ENCODE results near the gene ZNF518A. TPM values are rescaled to one million over a fixed set of nuclear protein-coding genes. Genes with fewer than 3 reads are reported as not detected.

ZNF518A gene
- total and polyA plus RNA-seq, 10 donors = 5.1 to 45.7 (median 27.2) TPM

DNA sequence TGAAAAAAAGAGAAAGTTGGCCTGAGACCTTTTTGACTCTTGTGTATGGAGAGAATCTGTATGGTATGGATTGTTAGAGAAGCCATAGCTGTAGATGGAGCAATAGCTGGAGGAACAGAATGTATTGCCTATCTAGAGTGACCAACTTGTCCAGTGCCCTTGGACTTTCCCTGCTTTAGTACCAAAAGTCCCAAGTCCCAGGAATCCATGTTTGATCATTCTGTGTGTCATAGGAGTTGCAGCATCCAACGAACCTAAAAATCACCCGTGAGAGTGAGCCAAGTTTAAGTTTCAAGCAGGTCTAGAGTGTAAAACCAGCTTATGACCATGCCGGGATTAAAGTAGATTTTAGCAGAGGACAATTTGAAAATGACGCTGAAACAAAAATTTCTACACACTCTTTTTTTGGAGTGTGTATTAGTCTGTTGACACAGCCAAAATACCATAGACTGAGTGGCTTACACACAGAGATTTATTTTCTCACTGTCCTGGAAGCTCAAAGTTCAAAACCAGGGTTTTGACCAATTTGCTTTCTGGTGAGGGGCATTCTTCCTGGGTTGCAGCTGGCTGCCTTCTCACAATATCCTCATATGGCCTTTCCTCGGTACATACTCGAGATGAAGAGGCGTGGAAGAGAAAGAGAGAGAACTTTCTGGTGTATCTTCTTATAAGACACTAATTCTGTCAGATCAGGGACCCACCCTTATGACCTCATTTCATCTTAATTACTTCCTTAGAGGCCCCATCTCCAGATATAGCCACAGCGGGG lies 36.9 kb upstream of the ZNF518A start:
- Histone ChIP-seq H3K9me3 (peaks cover 0 to 13% (median 0%) of the 10 kb centered on the region in 8 donors), H3K4me1 (peaks cover 4 to 13% (median 8%) of the 10 kb centered on the region in 6 donors), H3K27ac (no peak overlapping the region), H3K4me3 (no peak overlapping the region), H3K27me3 (replicated peaks in 1 of 7) (peaks cover 0 to 61% (median 47%) of the 10 kb centered on the region in 7 donors), H3K36me3 (no peaks in the 10 kb centered on the region)
- DNase-seq = no peak
- WGBS, 5 donors = 81 to 92% (median 89%) methylated on average over 8 of the region's 8 CpGs
- intact Hi-C loops (cut with DNase I; ENCODE audit: low total_unique reads) = loop anchor here (5.0 kb wide), 1 partner anchor 34 kb away; no protein-coding TSS in a partner anchor
- TF ChIP-seq, protein P1, sequence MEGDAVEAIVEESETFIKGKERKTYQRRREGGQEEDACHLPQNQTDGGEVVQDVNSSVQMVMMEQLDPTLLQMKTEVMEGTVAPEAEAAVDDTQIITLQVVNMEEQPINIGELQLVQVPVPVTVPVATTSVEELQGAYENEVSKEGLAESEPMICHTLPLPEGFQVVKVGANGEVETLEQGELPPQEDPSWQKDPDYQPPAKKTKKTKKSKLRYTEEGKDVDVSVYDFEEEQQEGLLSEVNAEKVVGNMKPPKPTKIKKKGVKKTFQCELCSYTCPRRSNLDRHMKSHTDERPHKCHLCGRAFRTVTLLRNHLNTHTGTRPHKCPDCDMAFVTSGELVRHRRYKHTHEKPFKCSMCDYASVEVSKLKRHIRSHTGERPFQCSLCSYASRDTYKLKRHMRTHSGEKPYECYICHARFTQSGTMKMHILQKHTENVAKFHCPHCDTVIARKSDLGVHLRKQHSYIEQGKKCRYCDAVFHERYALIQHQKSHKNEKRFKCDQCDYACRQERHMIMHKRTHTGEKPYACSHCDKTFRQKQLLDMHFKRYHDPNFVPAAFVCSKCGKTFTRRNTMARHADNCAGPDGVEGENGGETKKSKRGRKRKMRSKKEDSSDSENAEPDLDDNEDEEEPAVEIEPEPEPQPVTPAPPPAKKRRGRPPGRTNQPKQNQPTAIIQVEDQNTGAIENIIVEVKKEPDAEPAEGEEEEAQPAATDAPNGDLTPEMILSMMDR (IDR thresholded peaks at IDR 0.05 in 8 of 11, conservative IDR thresholded peaks at IDR 0.05 in 3 of 11) = no peak
- no peak for TF ChIP-seq POLR2A (IDR thresholded peaks at IDR 0.05)
- TF ChIP-seq POLR2AphosphoS5 (IDR thresholded peaks at IDR 0.05) = no peak

DNA sequence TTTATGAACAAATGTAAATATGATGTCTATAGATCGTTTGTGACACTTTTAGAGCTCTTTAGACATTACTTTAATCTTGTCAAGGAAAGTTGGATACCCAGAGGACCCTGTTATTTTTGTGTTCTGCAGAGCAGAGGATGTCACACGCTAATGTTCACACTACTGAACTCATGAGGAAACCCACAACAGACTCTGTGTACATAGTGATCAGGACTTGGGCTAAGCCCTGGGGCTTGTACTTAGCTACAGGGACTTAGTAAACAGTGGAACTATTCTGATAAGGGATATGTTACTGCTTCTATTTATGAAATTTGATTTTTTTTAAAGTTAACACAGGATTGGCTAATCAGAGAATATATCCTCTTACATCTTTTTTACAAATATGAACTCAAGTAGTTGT lies 36.1 kb upstream of the ZNF518A start:
- TF ChIP-seq POLR2AphosphoS5 (IDR thresholded peaks at IDR 0.05) (no peak), POLR2A (IDR thresholded peaks at IDR 0.05) (no peak)
- TF ChIP-seq, protein P1 (IDR thresholded peaks at IDR 0.05 in 8 of 11, conservative IDR thresholded peaks at IDR 0.05 in 3 of 11) = no peak
- intact Hi-C loops (cut with DNase I; ENCODE audit: low total_unique reads) = loop anchor here (5.0 kb wide), 1 partner anchor 33 kb away; no protein-coding TSS in a partner anchor
- 53 to 71% (median 69%) methylated on average over 2 of the region's 2 CpGs for WGBS, 5 donors
- no peak overlapping the region for H3K4me3 ChIP-seq
- no peaks in the 10 kb centered on the region for H3K36me3 ChIP-seq
- H3K27me3 ChIP-seq (replicated peaks in 1 of 7) = peaks cover 0 to 67% (median 53%) of the 10 kb centered on the region in 7 donors
- no peak for DNase-seq
- no peak overlapping the region for H3K27ac ChIP-seq
- peaks cover 0 to 11% (median 8%) of the 10 kb centered on the region in 6 donors for H3K4me1 ChIP-seq
- peaks cover 0 to 13% (median 0%) of the 10 kb centered on the region in 8 donors for H3K9me3 ChIP-seq

DNA sequence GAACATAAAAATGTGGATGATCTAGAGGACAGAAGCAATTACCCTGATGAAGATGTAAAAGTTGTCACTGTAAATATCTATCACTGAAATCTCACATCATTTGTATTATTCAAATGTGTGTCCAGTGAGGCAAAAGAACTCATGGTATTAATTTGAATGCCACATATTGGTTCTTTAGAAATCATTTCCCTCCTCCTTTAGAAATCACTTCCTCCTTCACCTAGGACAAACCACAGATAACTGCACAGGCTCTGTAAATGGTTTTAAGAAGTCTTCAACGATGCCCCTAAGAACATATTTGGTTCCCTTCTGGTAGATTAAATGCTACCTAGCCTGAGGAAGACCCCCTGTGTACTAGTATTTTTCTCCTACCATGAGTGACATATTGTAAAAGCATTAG lies 33.1 kb upstream of the ZNF518A start:
- intact Hi-C loops (cut with DNase I; ENCODE audit: low total_unique reads) = no loop called here
- Histone ChIP-seq H3K4me1 (no peaks in the 10 kb centered on the region), H3K9me3 (peaks cover 0 to 4% (median 0%) of the 10 kb centered on the region in 8 donors), H3K4me3 (no peak overlapping the region), H3K27me3 (replicated peaks in 1 of 7) (peaks cover 0 to 94% (median 64%) of the 10 kb centered on the region in 7 donors), H3K36me3 (no peaks in the 10 kb centered on the region), H3K27ac (no peak overlapping the region)
- no peak for DNase-seq
- TF ChIP-seq POLR2A (IDR thresholded peaks at IDR 0.05) = no peak
- TF ChIP-seq POLR2AphosphoS5 (IDR thresholded peaks at IDR 0.05) = no peak
- TF ChIP-seq, protein P1 (IDR thresholded peaks at IDR 0.05 in 8 of 11, conservative IDR thresholded peaks at IDR 0.05 in 3 of 11) = no peak
- 13 to 42% (median 37%) methylated on average over 1 of the region's 1 CpG for WGBS, 5 donors

DNA sequence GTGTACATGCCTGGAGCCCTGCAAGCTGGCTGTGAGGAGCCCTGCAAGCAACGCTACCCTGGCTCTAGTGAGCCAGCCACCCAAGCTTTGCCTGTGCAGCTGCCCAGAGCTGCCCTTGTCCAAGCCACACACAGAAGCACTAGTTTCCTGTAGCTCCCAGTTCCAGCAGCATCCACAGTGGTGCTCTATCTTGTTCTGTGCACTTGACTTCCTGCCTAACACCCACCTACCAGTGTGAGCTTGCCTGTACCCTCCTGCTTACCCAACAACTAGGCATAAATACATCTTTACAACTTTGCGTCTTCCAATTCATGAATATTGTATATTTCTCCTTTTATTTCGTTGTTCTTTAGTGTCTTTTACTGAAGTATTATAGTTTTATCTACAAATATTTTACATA lies 32.2 kb upstream of the ZNF518A start:
- WGBS, 5 donors = 75 to 91% (median 88%) methylated on average over 3 of the region's 3 CpGs
- TF ChIP-seq POLR2AphosphoS5 (IDR thresholded peaks at IDR 0.05) (no peak), POLR2A (IDR thresholded peaks at IDR 0.05) (no peak)
- TF ChIP-seq, protein P1 (IDR thresholded peaks at IDR 0.05 in 8 of 11, conservative IDR thresholded peaks at IDR 0.05 in 3 of 11) = no peak
- intact Hi-C loops (cut with DNase I; ENCODE audit: low total_unique reads) = no loop called here
- Histone ChIP-seq H3K4me3 (no peak overlapping the region), H3K27me3 (replicated peaks in 1 of 7) (peaks cover 0 to 85% (median 57%) of the 10 kb centered on the region in 7 donors), H3K9me3 (peaks cover 0 to 4% (median 0%) of the 10 kb centered on the region in 8 donors), H3K36me3 (no peaks in the 10 kb centered on the region), H3K27ac (no peak overlapping the region), H3K4me1 (no peaks in the 10 kb centered on the region)
- DNase-seq = no peak
